GM12801 (cell line): ENCODE data around the gene CHAT.

Experiments used
- CTCF ChIP-seq: IDR thresholded peaks from one replicate; pipeline ENCODE4 v1.5.1; 2011; ENCODE audit warnings: control low read depth; ENCODE audit not compliant: insufficient read length; ENCODE audit errors: extremely low read depth

Gene CHAT

GRCh38 chr10:49618821-49619220 lies 5.0 kb downstream of the CHAT start:
- TF ChIP-seq CTCF, result no peak

- no peak for TF ChIP-seq CTCF
Observed at GRCh38 chr10:49619613-49620012, 5.8 kb downstream of the CHAT start.

GRCh38 chr10:49620286-49620810 lies 6.5 kb downstream of the CHAT start:
- no peak for TF ChIP-seq CTCF

- TF ChIP-seq CTCF, result no peak
Observed at GRCh38 chr10:49620841-49621378, 7.1 kb downstream of the CHAT start.

GRCh38 chr10:49621561-49621960 lies 7.7 kb downstream of the CHAT start:
- no peak for TF ChIP-seq CTCF

- TF ChIP-seq CTCF, result no peak
Observed at GRCh38 chr10:49622426-49623425, 8.9 kb downstream of the CHAT start.

GRCh38 chr10:49624629-49625028 lies 10.8 kb downstream of the CHAT start:
- no peak for TF ChIP-seq CTCF
